ENCODE measurements around the gene OR13H1. TPM values are rescaled to one million over a fixed set of nuclear protein-coding genes. Genes with fewer than 3 reads are reported as not detected.
"Not testable (repeated sequence)": the region's sequence is repeated elsewhere in the genome, so short reads cannot be mapped to it uniquely, and the experiment has no call there.

Gene OR13H1
- total RNA-seq, 1 donor from 2014 or later: not detected

GRCh38 chrX:131577413-131577812, 33.5 kb downstream of the OR13H1 start:
- Histone ChIP-seq H3K4me1 (no peaks in the 10 kb centered on the region), H3K27me3 (no peaks in the 10 kb centered on the region), H3K36me3 (no peaks in the 10 kb centered on the region), H3K4me3 (no peak overlapping the region), H3K27ac (no peak overlapping the region), H3K9me3 (no peaks in the 10 kb centered on the region)
- no peak for TF ChIP-seq CTCF (IDR thresholded peaks at IDR 0.05)
- ATAC-seq (no peak), DNase-seq (no peak)
- intact Hi-C loops (cut with DNase I): no loop called here

GRCh38 chrX:131577999-131578734, 34.3 kb downstream of the OR13H1 start:
- ATAC-seq: no peak
- H3K27ac ChIP-seq: no peak overlapping the region
- H3K27me3 ChIP-seq: no peaks in the 10 kb centered on the region
- H3K36me3 ChIP-seq: no peaks in the 10 kb centered on the region
- intact Hi-C loops (cut with DNase I): no loop called here
- no peak for TF ChIP-seq CTCF (IDR thresholded peaks at IDR 0.05)
- H3K4me1 ChIP-seq: no peaks in the 10 kb centered on the region
- no peaks in the 10 kb centered on the region for H3K9me3 ChIP-seq
- no peak for DNase-seq
- H3K4me3 ChIP-seq: no peak overlapping the region

- H3K27me3 ChIP-seq; H3K27ac ChIP-seq; intact Hi-C loops (cut with DNase I); H3K4me1 ChIP-seq; DNase-seq; H3K9me3 ChIP-seq; H3K4me3 ChIP-seq; ATAC-seq; H3K36me3 ChIP-seq: not testable (repeated sequence)
Observed at GRCh38 chrX:131578735-131579367, 35.0 kb downstream of the OR13H1 start.

- no peaks in the 10 kb centered on the region for H3K4me1 ChIP-seq
- DNase-seq: no peak
- TF ChIP-seq CTCF (IDR thresholded peaks at IDR 0.05): no peak
- H3K27ac ChIP-seq: no peak overlapping the region
- no peaks in the 10 kb centered on the region for H3K36me3 ChIP-seq
- no peak overlapping the region for H3K4me3 ChIP-seq
- H3K9me3 ChIP-seq: no peaks in the 10 kb centered on the region
- ATAC-seq: no peak
- intact Hi-C loops (cut with DNase I): no loop called here
- H3K27me3 ChIP-seq: no peaks in the 10 kb centered on the region
Observed at GRCh38 chrX:131588995-131589394, 45.1 kb downstream of the OR13H1 start.
